ENCODE data around the gene SLC5A10.

The SLC5A10 gene

GRCh38 chr17:18970582-18971480, 18.9 kb downstream of the SLC5A10 start:
- no peak for TF ChIP-seq JUND (IDR thresholded peaks at IDR 0.05; ENCODE audit: low read depth)
- no peak for DNase-seq (ENCODE audit: low read depth in 1 of 2, low spot score in 1 of 2)
- in situ Hi-C loops (cut with HindIII; ENCODE audit: low pct_unique_long_range_greater_than_20kb, low sequenced_read_pairs), result no loop called here

DNA sequence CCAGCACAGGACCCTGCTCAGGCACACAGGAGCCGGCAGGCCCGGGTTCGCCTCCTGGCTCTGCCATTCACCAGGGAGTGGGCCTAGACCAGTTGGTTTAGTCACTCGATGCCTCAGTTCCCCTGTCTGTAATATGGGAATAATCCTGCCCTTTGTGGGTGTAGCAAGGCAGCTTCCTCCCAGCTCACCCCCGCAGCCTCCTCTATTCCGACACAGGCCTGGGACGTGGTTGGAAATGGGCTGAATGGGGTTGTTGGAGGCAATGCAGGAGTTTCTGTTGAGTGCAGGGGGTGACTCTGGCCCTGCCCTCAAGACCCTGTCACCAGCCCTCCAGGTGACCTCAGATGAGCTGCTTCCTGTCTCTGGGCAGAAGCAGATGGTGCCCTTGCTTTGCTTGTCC, 19.8 kb downstream of the SLC5A10 start:
- in situ Hi-C loops (cut with HindIII; ENCODE audit: low pct_unique_long_range_greater_than_20kb, low sequenced_read_pairs), result no loop called here
- DNase-seq (ENCODE audit: low read depth in 1 of 2, low spot score in 1 of 2), result no peak
- TF ChIP-seq JUND (IDR thresholded peaks at IDR 0.05; ENCODE audit: low read depth), result no peak

DNA sequence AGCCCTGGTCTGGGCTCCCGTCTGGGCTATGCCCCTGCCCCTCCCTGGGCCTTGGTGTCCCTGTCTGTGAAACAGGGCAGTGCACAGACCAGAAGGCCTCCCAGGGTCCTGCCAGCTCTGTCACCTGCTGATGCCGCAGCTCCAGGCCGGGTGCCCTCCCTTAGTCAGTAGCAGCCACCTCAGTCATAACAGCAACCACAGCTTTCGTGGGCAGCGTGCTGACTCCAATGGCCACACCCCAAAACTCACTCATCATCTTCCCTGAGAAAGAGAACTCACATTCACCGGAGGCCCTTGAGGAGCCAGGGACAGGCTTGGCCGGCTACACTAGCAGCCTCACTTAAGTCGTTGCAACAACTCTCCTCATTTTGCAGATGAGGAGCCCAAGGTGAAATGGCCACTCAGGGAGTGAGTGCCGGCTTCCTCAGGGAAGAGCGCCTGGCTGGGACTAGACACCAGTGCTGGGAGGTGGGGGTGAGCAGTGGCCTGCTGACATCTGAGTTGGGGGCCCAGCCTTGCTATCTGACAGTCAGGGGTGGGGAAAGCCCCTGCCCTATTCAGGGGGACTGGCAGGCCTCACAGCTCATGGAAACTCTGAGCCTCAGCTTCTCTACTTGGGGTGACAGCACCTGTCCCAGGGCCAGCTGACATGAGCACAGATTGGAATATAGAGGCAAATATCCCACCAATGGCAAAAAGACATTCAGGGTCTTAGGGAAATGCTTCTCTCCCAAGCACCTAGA, 22.6 kb downstream of the SLC5A10 start:
- no peak for TF ChIP-seq JUND (IDR thresholded peaks at IDR 0.05; ENCODE audit: low read depth)
- in situ Hi-C loops (cut with HindIII; ENCODE audit: low pct_unique_long_range_greater_than_20kb, low sequenced_read_pairs), result no loop called here

DNA sequence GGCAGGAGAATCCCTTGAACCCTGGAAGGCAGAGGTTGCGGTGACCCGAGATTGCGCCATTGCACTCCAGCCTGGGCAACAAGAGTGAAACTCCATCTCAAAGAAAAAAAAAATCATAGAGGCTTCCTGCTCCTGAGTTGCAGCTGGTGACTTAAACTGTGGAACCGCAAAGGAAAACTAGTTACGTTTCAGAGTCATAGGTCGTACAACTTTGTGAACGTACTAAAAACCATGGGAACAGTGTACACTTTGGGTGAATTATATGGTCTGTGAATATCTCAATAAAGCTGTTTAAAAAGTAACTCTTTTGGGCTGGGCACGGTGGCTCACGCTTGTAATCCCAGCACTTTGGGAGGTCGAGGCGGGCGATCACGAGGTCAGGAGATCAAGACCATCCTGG, 23.6 kb downstream of the SLC5A10 start:
- no peak for DNase-seq (ENCODE audit: low read depth in 1 of 2, low spot score in 1 of 2)
- no peak for TF ChIP-seq JUND (IDR thresholded peaks at IDR 0.05; ENCODE audit: low read depth)
- in situ Hi-C loops (cut with HindIII; ENCODE audit: low pct_unique_long_range_greater_than_20kb, low sequenced_read_pairs), result no loop called here

More for the DNA sequence above, 22.6 kb downstream of the SLC5A10 start:
- DNase-seq (ENCODE audit: low read depth in 1 of 2, low spot score in 1 of 2), result no peak

DNA sequence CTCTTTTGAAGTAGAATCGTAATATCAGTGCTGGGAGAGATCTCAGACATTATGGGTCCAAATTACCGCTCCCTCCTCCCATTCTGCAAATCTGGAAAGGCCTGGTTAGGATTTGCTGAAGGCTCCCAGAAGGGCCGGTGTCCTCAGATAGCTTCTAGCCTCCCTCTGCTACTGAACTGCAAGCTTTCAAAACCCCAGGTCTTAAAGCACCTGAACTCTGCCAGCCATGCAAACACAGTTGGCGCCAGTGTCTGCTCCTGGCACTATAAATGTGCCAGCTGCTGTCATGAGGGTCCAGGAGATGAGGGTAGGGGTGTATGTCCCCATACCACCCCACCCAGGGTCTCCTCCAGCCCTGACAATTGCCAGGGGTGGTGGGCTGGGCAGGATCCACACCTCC, 24.2 kb downstream of the SLC5A10 start:
- in situ Hi-C loops (cut with HindIII; ENCODE audit: low pct_unique_long_range_greater_than_20kb, low sequenced_read_pairs), result no loop called here
- TF ChIP-seq JUND (IDR thresholded peaks at IDR 0.05; ENCODE audit: low read depth), result no peak
- DNase-seq (ENCODE audit: low read depth in 1 of 2, low spot score in 1 of 2), result no peak

GRCh38 chr17:18977021-18977420, 25.1 kb downstream of the SLC5A10 start:
- no peak for TF ChIP-seq JUND (IDR thresholded peaks at IDR 0.05; ENCODE audit: low read depth)
- in situ Hi-C loops (cut with HindIII; ENCODE audit: low pct_unique_long_range_greater_than_20kb, low sequenced_read_pairs), result no loop called here
- DNase-seq (ENCODE audit: low read depth in 1 of 2, low spot score in 1 of 2), result no peak

- TF ChIP-seq JUND (IDR thresholded peaks at IDR 0.05; ENCODE audit: low read depth), result no peak
- DNase-seq (ENCODE audit: low read depth in 1 of 2, low spot score in 1 of 2), result no peak
- in situ Hi-C loops (cut with HindIII; ENCODE audit: low pct_unique_long_range_greater_than_20kb, low sequenced_read_pairs), result no loop called here
Measured at GRCh38 chr17:18977646-18978045, 25.7 kb downstream of the SLC5A10 start.

DNA sequence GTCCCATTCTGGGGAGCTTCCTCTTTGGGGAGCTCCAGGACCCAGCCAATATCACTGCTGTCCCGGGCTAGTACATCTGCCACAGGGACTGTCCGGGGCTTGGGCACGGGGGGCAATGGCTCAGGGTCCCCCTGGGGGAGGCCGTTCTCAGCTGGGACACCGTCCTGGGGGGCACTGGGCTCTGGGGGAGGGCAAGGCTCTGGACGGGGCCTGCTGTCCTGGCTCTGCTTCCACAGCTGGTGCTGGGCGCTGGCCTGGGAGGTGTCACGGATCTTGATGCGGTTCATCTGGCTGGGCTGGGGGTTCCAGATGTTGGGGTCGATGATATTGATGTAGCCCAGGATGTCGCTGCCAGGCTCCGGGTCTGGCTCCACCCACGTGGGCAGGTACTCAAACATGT, 26.1 kb downstream of the SLC5A10 start:
- TF ChIP-seq JUND (IDR thresholded peaks at IDR 0.05; ENCODE audit: low read depth), result no peak
- DNase-seq (ENCODE audit: low read depth in 1 of 2, low spot score in 1 of 2), result no peak
- in situ Hi-C loops (cut with HindIII; ENCODE audit: low pct_unique_long_range_greater_than_20kb, low sequenced_read_pairs), result no loop called here

GRCh38 chr17:18978655-18979054, 26.7 kb downstream of the SLC5A10 start:
- DNase-seq (ENCODE audit: low read depth in 1 of 2, low spot score in 1 of 2), result no peak
- TF ChIP-seq JUND (IDR thresholded peaks at IDR 0.05; ENCODE audit: low read depth), result no peak
- in situ Hi-C loops (cut with HindIII; ENCODE audit: low pct_unique_long_range_greater_than_20kb, low sequenced_read_pairs), result no loop called here

DNA sequence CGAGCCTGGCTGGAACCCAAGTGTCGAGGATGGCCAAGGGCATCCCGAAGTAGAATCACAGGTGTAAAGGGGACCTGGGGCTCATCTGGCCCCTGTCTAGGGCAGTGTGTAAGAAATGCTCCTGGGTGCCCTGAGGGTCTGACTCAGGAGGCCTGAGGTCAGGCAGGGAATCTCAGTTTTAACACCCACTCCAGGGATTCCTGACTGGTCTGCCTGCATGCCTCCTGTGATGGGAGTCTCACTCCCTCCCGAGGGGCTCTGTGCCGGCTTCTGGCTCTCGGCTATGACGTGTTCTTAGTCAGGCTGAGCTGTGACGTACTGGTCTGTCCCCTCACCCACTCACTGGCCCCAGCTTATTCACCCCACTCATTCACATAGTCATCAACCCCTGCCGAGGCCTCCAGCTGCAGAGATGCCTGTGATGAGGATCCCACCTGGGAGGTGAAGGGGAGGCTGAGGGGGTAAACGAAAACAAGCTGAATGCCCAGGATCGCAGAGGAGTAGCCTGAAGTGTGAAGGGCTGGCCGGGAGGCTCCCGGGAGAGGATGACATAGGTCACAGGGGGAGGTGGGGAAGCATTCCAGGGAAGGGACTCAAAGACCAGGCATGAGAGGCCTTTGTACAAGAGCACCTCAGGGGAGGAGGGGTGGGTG, 28.8 kb downstream of the SLC5A10 start:
- in situ Hi-C loops (cut with HindIII; ENCODE audit: low pct_unique_long_range_greater_than_20kb, low sequenced_read_pairs), result no loop called here
- no peak for TF ChIP-seq JUND (IDR thresholded peaks at IDR 0.05; ENCODE audit: low read depth)
- DNase-seq (ENCODE audit: low read depth in 1 of 2, low spot score in 1 of 2), result no peak

GRCh38 chr17:18981335-18981641, 29.3 kb downstream of the SLC5A10 start:
- no peak for TF ChIP-seq JUND (IDR thresholded peaks at IDR 0.05; ENCODE audit: low read depth)

GRCh38 chr17:18981642-18982424, 29.9 kb downstream of the SLC5A10 start:
- DNase-seq (ENCODE audit: low read depth in 1 of 2, low spot score in 1 of 2), result no peak
- no peak for TF ChIP-seq JUND (IDR thresholded peaks at IDR 0.05; ENCODE audit: low read depth)
- in situ Hi-C loops (cut with HindIII; ENCODE audit: low pct_unique_long_range_greater_than_20kb, low sequenced_read_pairs), result no loop called here

More at GRCh38 chr17:18981335-18981641, 29.3 kb downstream of the SLC5A10 start:
- DNase-seq (ENCODE audit: low read depth in 1 of 2, low spot score in 1 of 2), result no peak
- in situ Hi-C loops (cut with HindIII; ENCODE audit: low pct_unique_long_range_greater_than_20kb, low sequenced_read_pairs), result no loop called here
